ENCODE measurements around the gene SETDB2. TPM values are rescaled to one million over a fixed set of nuclear protein-coding genes. Genes with fewer than 3 reads are reported as not detected.
A peak's percentile ranks its signal among the peaks of the same experiment; 100 is the strongest.

SETDB2 gene
- total and polyA plus RNA-seq, 2 of the 4 experiments (the other 2 are of a cell fraction), result 4.3 to 5.7 TPM

DNA sequence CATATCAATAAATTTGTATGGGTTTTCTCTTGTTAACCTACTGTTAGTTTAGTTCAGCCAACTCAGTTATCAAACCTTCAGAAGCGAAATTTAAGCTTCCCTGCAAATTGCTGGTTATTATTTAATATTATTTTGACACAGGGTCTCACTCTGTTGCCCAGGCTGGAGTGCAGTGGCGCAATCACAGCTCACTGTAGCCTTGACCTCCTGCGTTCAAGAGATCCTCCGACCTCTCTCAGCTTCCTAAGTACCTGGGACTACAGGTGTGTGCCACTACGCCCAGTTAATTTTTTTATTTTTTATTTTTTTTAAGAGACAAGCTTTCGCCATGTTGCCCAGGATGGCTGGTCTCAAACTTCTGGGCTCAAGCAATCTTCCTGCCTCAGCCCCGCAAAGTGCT, 6.4 kb upstream of the SETDB2 start:
- no peak for DNase-seq
- TF ChIP-seq, protein P1, sequence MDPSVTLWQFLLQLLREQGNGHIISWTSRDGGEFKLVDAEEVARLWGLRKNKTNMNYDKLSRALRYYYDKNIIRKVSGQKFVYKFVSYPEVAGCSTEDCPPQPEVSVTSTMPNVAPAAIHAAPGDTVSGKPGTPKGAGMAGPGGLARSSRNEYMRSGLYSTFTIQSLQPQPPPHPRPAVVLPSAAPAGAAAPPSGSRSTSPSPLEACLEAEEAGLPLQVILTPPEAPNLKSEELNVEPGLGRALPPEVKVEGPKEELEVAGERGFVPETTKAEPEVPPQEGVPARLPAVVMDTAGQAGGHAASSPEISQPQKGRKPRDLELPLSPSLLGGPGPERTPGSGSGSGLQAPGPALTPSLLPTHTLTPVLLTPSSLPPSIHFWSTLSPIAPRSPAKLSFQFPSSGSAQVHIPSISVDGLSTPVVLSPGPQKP (IDR thresholded peaks at IDR 0.05; ENCODE audit: borderline replicate concordance, low read depth, low read length), result no peak
- TF ChIP-seq BHLHE40 (IDR thresholded peaks at IDR 0.05; ENCODE audit: low read depth, low read length) (no peak), RFX5 (IDR thresholded peaks at IDR 0.05; ENCODE audit: low read depth, low read length) (no peak), MAZ (IDR thresholded peaks at IDR 0.05; ENCODE audit: borderline replicate concordance, low read depth, low read length) (no peak), POLR2A (IDR thresholded peaks at IDR 0.05; ENCODE audit: low read depth, low read length) (no peak), FOS (IDR thresholded peaks at IDR 0.05; ENCODE audit: low read depth, low read length) (no peak), RCOR1 (IDR thresholded peaks at IDR 0.05; ENCODE audit: insufficient replicate concordance, low read length) (no peak), MXI1 (IDR thresholded peaks at IDR 0.05; ENCODE audit: borderline replicate concordance, low read depth, low read length) (no peak), CHD1 (IDR thresholded peaks at IDR 0.05; ENCODE audit: low read depth, low read length) (no peak), NFE2L2 (IDR thresholded peaks at IDR 0.05; ENCODE audit: low read depth, low read length) (no peak)
- no peak overlapping the region for H3K18ac ChIP-seq (ENCODE audit: low read depth, low read length)
- ChIA-PET CTCF (interaction anchor here (0.6 to 2.1 kb wide), 5 partner anchors 87 to 137 kb away, joined by 3 to 6 read pairs (median 3); no protein-coding TSS in a partner anchor), POLR2A (ENCODE audit: unreplicated experiment) (no interaction called here)
- H3K27me3 ChIP-seq (ENCODE audit: control insufficient read depth, insufficient read depth, low read length), result no peaks in the 10 kb centered on the region
- peaks cover 25 to 29% of the 10 kb centered on the region in 2 experiments for H3K79me1 ChIP-seq (ENCODE audit: low read depth in 1 of 2, low read length in 2 of 2)
- no peak for ATAC-seq (ENCODE audit: low read depth)
- no peak overlapping the region for H2AK9ac ChIP-seq (replicated peaks; ENCODE audit: low read depth, low read length, poor library complexity)
- H2BK20ac ChIP-seq (ENCODE audit: low read depth, low read length), result 0 out of 2 replicates have a peak overlapping the region, but pooled peaks have one; percentile 29
- H3K14ac ChIP-seq (replicated peaks; ENCODE audit: low read depth, low read length), result no peak overlapping the region
- no peak overlapping the region for H2BK15ac ChIP-seq (ENCODE audit: low read depth, low read length)
- 0 out of 2 replicates have a peak overlapping the region, but pooled peaks have one; percentile 37 for H2BK120ac ChIP-seq (ENCODE audit: low read depth, low read length)
- no peak overlapping the region for H2BK5ac ChIP-seq (ENCODE audit: low read depth, low read length, poor library complexity, severe bottlenecking)
- H2AFZ ChIP-seq (replicated peaks; ENCODE audit: low read length, poor library complexity), result no peak overlapping the region
- dilution Hi-C loops (cut with HindIII; ENCODE audit: low sequenced_read_pairs, unreplicated experiment), result no loop called here
- in situ Hi-C loops (cut with MboI; ENCODE audit: low sequenced_read_pairs), result no loop called here
- no peak overlapping the region for H3K27ac ChIP-seq (ENCODE audit: insufficient read depth, low read length)
- no peaks in the 10 kb centered on the region for H3K9me3 ChIP-seq (ENCODE audit: control insufficient read depth, insufficient read depth, low read length)
- no peak overlapping the region for H3K4me3 ChIP-seq (ENCODE audit: insufficient read depth, low read depth, low read length)
- no peak overlapping the region for H3K4me2 ChIP-seq (ENCODE audit: low read depth, low read length)
- H3K4ac ChIP-seq (ENCODE audit: low read depth, low read length), result no peak overlapping the region; the same call in 1 of the 2 replicates
- no CpG with 5 or more reads among the region's 7 CpGs for WGBS, 2 experiments (ENCODE audit: extremely low coverage in 2 of 2, insufficient read length in 1 of 2)
- H3K9ac ChIP-seq (ENCODE audit: low read depth, low read length), result no peak overlapping the region
- H2AK5ac ChIP-seq (ENCODE audit: low read depth, low read length), result no peak overlapping the region
- H4K8ac ChIP-seq (ENCODE audit: low read depth in 2 of 2, low read length in 2 of 2), result no peak overlapping the region; a peak in 1 of 4 replicates
- BruUV-seq (replicated peaks), result no TSS peak
- no peak overlapping the region for H3K23ac ChIP-seq (ENCODE audit: low read depth, low read length)
- intact Hi-C loops (cut with micrococcal nuclease), result loop anchor here (1.0 kb wide), 1 partner anchor 136 kb away; no protein-coding TSS in a partner anchor
- H4K20me1 ChIP-seq (ENCODE audit: insufficient read depth, low read length), result no peaks in the 10 kb centered on the region
- H3K56ac ChIP-seq (ENCODE audit: extremely low read depth, insufficient read depth, low read length), result no peak overlapping the region
- H3K9me1 ChIP-seq (ENCODE audit: insufficient read depth, low read length), result 0 out of 2 replicates have a peak, but pooled peaks cover 4% of the 10 kb centered on the region
- peaks cover 2% of the 10 kb centered on the region; the same call in 1 of the 2 replicates for H3K36me3 ChIP-seq (ENCODE audit: control insufficient read depth, insufficient read depth, low read length)
- peaks cover 2% of the 10 kb centered on the region; the same call in 1 of the 2 replicates for H3K4me1 ChIP-seq (ENCODE audit: control insufficient read depth, insufficient read depth, low read length)
- H4K5ac ChIP-seq (ENCODE audit: low read depth, low read length), result no peak overlapping the region
- no peak overlapping the region for H4K91ac ChIP-seq (ENCODE audit: insufficient read depth, low read depth, low read length)

Data from IMR-90 (cell line).